Measurements from ENCODE around the gene CBX2. TPM values are rescaled to one million over a fixed set of nuclear protein-coding genes. Genes with fewer than 3 reads are reported as not detected.

Gene CBX2
- total RNA-seq, 3 donors from 2014 or later (not counting 1 experiment from before 2014, with no cell fraction given) = 0.18 to 1.3 TPM; not detected in 1

- no peak overlapping the region for H3K4me3 ChIP-seq (ENCODE audit: low read length)
- Mint-ChIP-seq H3K27ac (no peak overlapping the region), H3K4me1 (peaks cover 7 to 13% of the 10 kb centered on the region in 2 donors), H3K4me3 (peak overlapping the region; percentile 74), H3K9me3 (no peaks in the 10 kb centered on the region), H3K36me3 (no peaks in the 10 kb centered on the region), H3K27me3 (ENCODE audit: low read depth in 2 of 2) (peaks cover 59 to 62% of the 10 kb centered on the region in 2 donors)
- H3K27me3 ChIP-seq (ENCODE audit: control insufficient read depth, insufficient read depth, low read length) = peaks cover 35% of the 10 kb centered on the region
- H3K36me3 ChIP-seq (ENCODE audit: control insufficient read depth, insufficient read depth, low read length) = no peaks in the 10 kb centered on the region
- peaks cover 18% of the 10 kb centered on the region for H3K4me1 ChIP-seq (ENCODE audit: control insufficient read depth, insufficient read depth, low read length)
- TF ChIP-seq CTCF (IDR thresholded peaks at IDR 0.05) = no peak
- no peak overlapping the region for H3K27ac ChIP-seq (ENCODE audit: low read length)
- intact Hi-C loops (cut with micrococcal nuclease) = no loop called here
- H3K9me3 ChIP-seq (ENCODE audit: control insufficient read depth, insufficient read depth, low read length) = no peaks in the 10 kb centered on the region
- WGBS (ENCODE audit: insufficient coverage) = 54% methylated on average over 10 of the region's 11 CpGs
- DNase-seq (no peak), ATAC-seq (no peak)
Measured at GRCh38 chr17:79776376-79777119, 1.4 kb upstream of the CBX2 start.

- intact Hi-C loops (cut with micrococcal nuclease) = no loop called here
- 5% methylated on average over 51 of the region's 51 CpGs for WGBS (ENCODE audit: insufficient coverage)
- peak overlapping the region; percentile 28 for H3K4me3 ChIP-seq (ENCODE audit: low read length)
- Mint-ChIP-seq H3K27me3 (ENCODE audit: low read depth in 2 of 2) (peaks cover 61 to 70% of the 10 kb centered on the region in 2 donors), H3K4me1 (peaks cover 13% of the 10 kb centered on the region in 2 donors), H3K27ac (no peak overlapping the region), H3K4me3 (peak overlapping the region; percentile 74), H3K9me3 (no peaks in the 10 kb centered on the region), H3K36me3 (no peaks in the 10 kb centered on the region)
- no peaks in the 10 kb centered on the region for H3K9me3 ChIP-seq (ENCODE audit: control insufficient read depth, insufficient read depth, low read length)
- no peak overlapping the region for H3K27ac ChIP-seq (ENCODE audit: low read length)
- no peak for TF ChIP-seq CTCF (IDR thresholded peaks at IDR 0.05)
- H3K36me3 ChIP-seq (ENCODE audit: control insufficient read depth, insufficient read depth, low read length) = no peaks in the 10 kb centered on the region
- DNase-seq (peak in 1 of 2 donors; percentile 60), ATAC-seq (peak; percentile 14 to 46 (median 27))
- H3K27me3 ChIP-seq (ENCODE audit: control insufficient read depth, insufficient read depth, low read length) = peaks cover 40% of the 10 kb centered on the region
- peaks cover 18% of the 10 kb centered on the region for H3K4me1 ChIP-seq (ENCODE audit: control insufficient read depth, insufficient read depth, low read length)
Measured at GRCh38 chr17:79777120-79777893, 641 bp upstream of the CBX2 start.

GRCh38 chr17:79778504-79779083 lies 646 bp downstream of the CBX2 start:
- peak overlapping the region; percentile 69 to 84 for H3K27ac Mint-ChIP-seq
- peaks cover 66 to 71% of the 10 kb centered on the region in 2 donors for H3K27me3 Mint-ChIP-seq (ENCODE audit: low read depth in 2 of 2)

More at GRCh38 chr17:79778504-79779083, 646 bp downstream of the CBX2 start:
- no peaks in the 10 kb centered on the region for H3K9me3 ChIP-seq (ENCODE audit: control insufficient read depth, insufficient read depth, low read length)
- H3K36me3 ChIP-seq (ENCODE audit: control insufficient read depth, insufficient read depth, low read length) = no peaks in the 10 kb centered on the region
- no peaks in the 10 kb centered on the region for H3K9me3 Mint-ChIP-seq
- DNase-seq = peak in 1 of 2 donors; percentile 48
- WGBS (ENCODE audit: insufficient coverage) = under 1% methylated on average over 46 of the region's 49 CpGs
- H3K27me3 ChIP-seq (ENCODE audit: control insufficient read depth, insufficient read depth, low read length) = peaks cover 40% of the 10 kb centered on the region
- H3K4me1 Mint-ChIP-seq = peaks cover 13% of the 10 kb centered on the region in 2 donors
- ATAC-seq = peak in 2 of 3 donors; percentile 4
- intact Hi-C loops (cut with micrococcal nuclease) = no loop called here
- peak overlapping the region; percentile 91 for H3K4me3 Mint-ChIP-seq
- no peak overlapping the region for H3K4me3 ChIP-seq (ENCODE audit: low read length)
- H3K36me3 Mint-ChIP-seq = no peaks in the 10 kb centered on the region
- no peak for TF ChIP-seq CTCF (IDR thresholded peaks at IDR 0.05)
- peaks cover 18% of the 10 kb centered on the region for H3K4me1 ChIP-seq (ENCODE audit: control insufficient read depth, insufficient read depth, low read length)
- H3K27ac ChIP-seq (ENCODE audit: low read length) = no peak overlapping the region
